SK-N-SH (cell line): ENCODE data around the gene TTC39C. TPM values are rescaled to one million over a fixed set of nuclear protein-coding genes. Genes with fewer than 3 reads are reported as not detected.

Experiments
- CTCF ChIA-PET: fragments of 300-600, 350-600 bp; formaldehyde crosslinking; extraction: SDS; loops from one replicate; lab custom pipeline; 2021; lab: Yijun Ruan, JAX
- POLR2A ChIA-PET: fragments of 350-600 bp; sonication (Branson Sonifier 250); formaldehyde crosslinking; extraction: SDS; loops from one replicate; lab custom pipeline; 2020; ENCODE audit warnings: antibody characterized with exemption, inconsistent platforms; lab: Yijun Ruan, JAX
- DNase-seq: peaks from one replicate; pipeline ENCODE4 v3.0.0; 2012
- H2AFZ ChIP-seq: fragments of 200-600 bp; sonication (generic); 2 replicates; pipeline ENCODE4 v1.8.1; 2016; ENCODE audit warnings: antibody characterized with exemption, mild to moderate bottlenecking, low read depth
- H3F3A ChIP-seq: fragments of 200-600 bp; sonication (generic); replicated peaks from 2 replicates; pipeline ENCODE3; 2016; ENCODE audit warnings: antibody characterized with exemption, mild to moderate bottlenecking; ENCODE audit not compliant: insufficient read depth
- H3K27ac ChIP-seq, 2 experiments: fragments of 200-500 bp in 1 of 2; fragments of 200-600 bp in 1 of 2; sonication (Bioruptor generic) in 1 of 2; sonication (generic), shearing (Covaris generic) in 1 of 2; 2 replicates each; pipeline versions ENCODE4 v1.5.1 to v1.6.1; 2014 to 2016; ENCODE audit warnings: low read depth in 2 of 2, inconsistent platforms in 1 of 2, low read length in 1 of 2, mild to moderate bottlenecking in 1 of 2, mixed read lengths in 1 of 2
- H3K27me3 ChIP-seq: fragments of 200-600 bp; sonication (generic), shearing (Covaris generic); 2 replicates; pipeline ENCODE4 v1.6.1; 2016; ENCODE audit warnings: mixed run types; ENCODE audit not compliant: insufficient read depth
- H3K36me3 ChIP-seq, 2 experiments: fragments of 200-500 bp in 1 of 2; fragments of 200-600 bp in 1 of 2; sonication (Bioruptor generic) in 1 of 2; sonication (generic) in 1 of 2; replicated peaks in 1 of 2; 2 replicates each; pipeline versions ENCODE3 to v1.5.1; 2014 to 2016; ENCODE audit warnings: low read length in 1 of 2, mild to moderate bottlenecking in 1 of 2; ENCODE audit not compliant: insufficient read depth in 2 of 2, control insufficient read depth in 1 of 2
- H3K4me1 ChIP-seq, 2 experiments: fragments of 200-500 bp in 1 of 2; fragments of 200-600 bp in 1 of 2; sonication (Bioruptor generic) in 1 of 2; sonication (generic), shearing (Covaris generic) in 1 of 2; 2 replicates each; pipeline versions ENCODE4 v1.5.1 to v1.6.1; 2014 to 2016; ENCODE audit warnings: low read depth in 1 of 2, low read length in 1 of 2, mixed run types in 1 of 2; ENCODE audit not compliant: insufficient read depth in 2 of 2, control insufficient read depth in 1 of 2
- H3K4me2 ChIP-seq: fragments of 200-600 bp; sonication (generic), shearing (Covaris generic); 2 replicates; pipeline ENCODE4 v1.6.1; 2017; ENCODE audit warnings: mixed run types
- H3K4me3 ChIP-seq, 2 experiments: fragments of 200-500 bp in 1 of 2; fragments of 200-600 bp in 1 of 2; sonication (Bioruptor generic) in 1 of 2; sonication (generic), shearing (Covaris generic) in 1 of 2; 2 replicates each; pipeline versions ENCODE4 v1.5.1 to v1.8.1; 2014 to 2016; ENCODE audit warnings: low read depth in 2 of 2, inconsistent platforms in 1 of 2, low read length in 1 of 2, mild to moderate bottlenecking in 1 of 2, mixed read lengths in 1 of 2, moderate library complexity in 1 of 2
- H3K79me2 ChIP-seq: fragments of 200-600 bp; sonication (generic); 2 replicates; pipeline ENCODE4 v1.8.1; 2017; ENCODE audit warnings: mild to moderate bottlenecking; ENCODE audit not compliant: insufficient read depth
- H3K9ac ChIP-seq: fragments of 200-600 bp; sonication (generic); 2 replicates; pipeline ENCODE4 v1.6.1; 2017; ENCODE audit warnings: mixed run types
- H3K9me2 ChIP-seq: fragments of 200-600 bp; sonication (generic); 2 replicates; pipeline ENCODE4 v1.6.1; 2017; ENCODE audit warnings: mixed run types
- H3K9me3 ChIP-seq: fragments of 200-600 bp; sonication (generic); 2 replicates; pipeline ENCODE4 v1.6.1; 2017; ENCODE audit warnings: mixed run types, mild to moderate bottlenecking, moderate library complexity
- H4K20me1 ChIP-seq: fragments of 200-600 bp; sonication (generic); 2 replicates; pipeline ENCODE4 v1.6.1; 2017; ENCODE audit warnings: mild to moderate bottlenecking, mixed run types; ENCODE audit not compliant: insufficient read depth
- CHD2 ChIP-seq: fragments of 150-350 bp; IDR thresholded peaks from 2 replicates; pipeline ENCODE4 v1.6.1; 2018; ENCODE audit warnings: low read length; ENCODE audit not compliant: partially characterized antibody
- EZH2phosphoT487 ChIP-seq: fragments of 200-600 bp; sonication (generic); IDR thresholded peaks from 2 replicates; pipeline ENCODE4 v1.6.1; 2017; ENCODE audit warnings: low read depth, mixed run types, mild to moderate bottlenecking, antibody characterized with exemption, moderate library complexity, borderline replicate concordance
- FOXJ3 ChIP-seq: sonication (generic); formaldehyde crosslinking; IDR thresholded peaks from 2 replicates; pipeline ENCODE4 v1.5.1; 2020; ENCODE audit warnings: mild to moderate bottlenecking, missing genetic modification reagents
- IRF3 ChIP-seq: fragments of 150-350 bp; IDR thresholded peaks from 2 replicates; pipeline ENCODE4 v1.6.1; 2016; ENCODE audit warnings: mild to moderate bottlenecking, low read depth, low read length
- JUND ChIP-seq: IDR thresholded peaks from 2 replicates; pipeline ENCODE4 v1.4.0; 2012
- MAX ChIP-seq: IDR thresholded peaks from 2 replicates; pipeline ENCODE4 v1.4.0; 2012; ENCODE audit warnings: low read depth
- PBX3 ChIP-seq: IDR thresholded peaks from 2 replicates; pipeline ENCODE4; 2012
- RAD21 ChIP-seq: IDR thresholded peaks from 2 replicates; pipeline ENCODE4 v1.6.1; 2012; ENCODE audit warnings: mild to moderate bottlenecking, low read length
- REST ChIP-seq: IDR thresholded peaks from 2 replicates; pipeline ENCODE4 v1.6.1; 2012; ENCODE audit warnings: mild to moderate bottlenecking, low read depth, low read length, moderate library complexity
- RFX5 ChIP-seq: IDR thresholded peaks from 2 replicates; pipeline ENCODE4 v1.6.1; 2012; ENCODE audit warnings: mild to moderate bottlenecking, improper control_type of control experiment, low read length
- TCF12 ChIP-seq: IDR thresholded peaks from 2 replicates; pipeline ENCODE4 v1.4.0; 2012
- USF1 ChIP-seq: IDR thresholded peaks from 2 replicates; pipeline ENCODE4 v1.4.0; 2012; ENCODE audit warnings: low read depth, borderline replicate concordance
- USF2 ChIP-seq: fragments of 150-350 bp; IDR thresholded peaks from 2 replicates; pipeline ENCODE4 v1.6.1; 2017; ENCODE audit warnings: antibody characterized with exemption, low read length, low read depth, borderline replicate concordance
- YY1 ChIP-seq: IDR thresholded peaks from 2 replicates; pipeline ENCODE4 v1.4.0; 2012; ENCODE audit warnings: low read depth, mild to moderate bottlenecking
- WGBS: methylation state at CpG from one replicate; pipeline ENCODE4 v1.1.6; 2017; ENCODE audit warnings: low lambda C conversion rate; 5-methylcytosine and 5-hydroxymethylcytosine counted together
- polyA plus RNA-seq, 3 experiments: library from polyadenylated mRNA; depleted of rRNA; stranded (reverse); fragments of >200 nt; gene quantifications; 2 replicates each; pipeline ENCODE4 v1.2.3, GENCODE V29; 2012

TTC39C gene
- polyA plus RNA-seq, 1 of the 3 experiments (the other 2 are of a cell fraction), result 8.6 TPM

- Histone ChIP-seq H3K9me2 (no peaks in the 10 kb centered on the region), H2AFZ (no peak overlapping the region), H3K9me3 (no peaks in the 10 kb centered on the region), H3F3A (no peaks in the 10 kb centered on the region), H3K79me2 (no peaks in the 10 kb centered on the region), H4K20me1 (no peaks in the 10 kb centered on the region), H3K4me2 (no peak overlapping the region), H3K27me3 (no peaks in the 10 kb centered on the region), H3K4me3 (no peak overlapping the region), H3K36me3 (peaks cover 0 to 4% of the 10 kb centered on the region in 2 experiments), H3K27ac (no peak overlapping the region), H3K9ac (no peak overlapping the region), H3K4me1 (no peaks in the 10 kb centered on the region)
- DNase-seq, result no peak
- ChIA-PET POLR2A (interaction anchor here (1.2 kb wide), 1 partner anchor 24 kb away, joined by 4 read pairs; the partner anchor contains the start of gene CABYR), CTCF (interaction anchor here (0.6 to 1.1 kb wide), 2 partner anchors 152 to 1410 kb away, joined by 3 read pairs; no protein-coding TSS in a partner anchor)
- TF ChIP-seq REST (no peak), EZH2phosphoT487 (no peak), CHD2 (no peak)
- 92% methylated on average over 4 of the region's 4 CpGs for WGBS
Observed at GRCh38 chr18:24114924-24115549, 100.5 kb downstream of the TTC39C start.

GRCh38 chr18:24115628-24116027, 101.1 kb downstream of the TTC39C start:
- ChIA-PET CTCF (interaction anchor here (0.6 to 1.1 kb wide), 2 partner anchors 152 to 1411 kb away, joined by 3 read pairs; no protein-coding TSS in a partner anchor), POLR2A (interaction anchor here (1.2 kb wide), 1 partner anchor 23 kb away, joined by 4 read pairs; the partner anchor contains the start of gene CABYR)
- H2AFZ ChIP-seq, result no peak overlapping the region
- H3F3A ChIP-seq, result no peaks in the 10 kb centered on the region
- no peaks in the 10 kb centered on the region for H3K79me2 ChIP-seq
- WGBS, result 93% methylated on average over 2 of the region's 2 CpGs
- no peaks in the 10 kb centered on the region for H3K4me1 ChIP-seq
- no peak overlapping the region for H3K4me3 ChIP-seq
- H3K4me2 ChIP-seq, result no peak overlapping the region
- H3K9me3 ChIP-seq, result no peaks in the 10 kb centered on the region
- H4K20me1 ChIP-seq, result no peaks in the 10 kb centered on the region
- no peak for DNase-seq
- H3K36me3 ChIP-seq, result peaks cover 0 to 6% of the 10 kb centered on the region in 2 experiments
- no peak overlapping the region for H3K9ac ChIP-seq
- no peaks in the 10 kb centered on the region for H3K9me2 ChIP-seq
- H3K27ac ChIP-seq, result no peak overlapping the region
- no peaks in the 10 kb centered on the region for H3K27me3 ChIP-seq
- TF ChIP-seq USF2 (no peak), RFX5 (no peak), RAD21 (no peak), FOXJ3 (CRISPR knock-in tag) (no peak), IRF3 (no peak), USF1 (no peak), MAX (no peak), PBX3 (no peak), YY1 (no peak), TCF12 (no peak), REST (no peak), JUND (no peak)
